NCI-H2081 treated with DMSO at 0.1 percent for 48 hours (cell line): ENCODE data around the gene VWA2.

Experiments used
- DNase-seq: peaks from one replicate; lab custom pipeline; 2025; lab: John Stamatoyannopoulos, UW

VWA2 gene

DNA sequence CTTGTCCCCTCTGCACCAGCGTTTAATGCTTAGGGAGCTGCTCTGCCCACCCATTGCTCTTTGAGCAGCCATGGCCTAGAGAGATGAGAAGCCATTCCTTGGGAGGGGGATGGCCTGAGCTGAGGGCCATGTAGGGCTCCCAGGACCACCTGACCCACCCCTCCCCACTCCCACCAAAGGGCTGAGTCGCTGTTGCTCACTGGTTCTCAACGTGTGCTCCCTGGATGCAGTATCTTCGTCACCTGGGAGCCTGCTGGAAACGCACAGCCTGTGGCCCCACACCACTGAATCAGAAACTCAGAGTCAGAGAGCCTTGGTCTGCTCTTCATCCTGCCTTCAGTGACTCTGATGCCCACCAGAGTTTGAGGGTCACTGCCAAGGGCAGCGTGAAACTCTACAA lies 37.0 kb downstream of the VWA2 start:
- no peak for DNase-seq

DNA sequence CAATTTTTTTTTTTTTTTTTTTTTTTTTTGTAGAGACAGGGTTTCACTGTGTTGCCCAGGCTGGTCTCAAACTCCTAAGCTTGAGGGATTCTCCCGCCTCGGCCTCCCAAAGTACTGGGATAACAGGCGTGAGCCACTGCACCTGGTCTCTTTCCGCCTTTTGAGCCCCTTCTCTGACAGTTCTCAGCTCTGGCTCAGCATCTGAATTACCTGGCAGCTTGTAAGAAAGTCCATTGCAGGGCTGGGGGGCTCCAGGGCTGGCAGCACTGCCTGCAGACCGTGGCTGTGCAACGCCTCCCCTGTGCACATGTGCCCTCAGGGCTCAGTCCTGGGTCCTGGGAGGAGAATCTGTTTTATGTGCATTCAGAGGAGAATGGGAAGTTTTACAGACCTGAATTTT lies 37.6 kb downstream of the VWA2 start:
- no peak for DNase-seq

GRCh38 chr10:114278140-114278883 lies 39.3 kb downstream of the VWA2 start:
- DNase-seq: no peak

- no peak for DNase-seq
Observed at GRCh38 chr10:114278884-114279191, 39.8 kb downstream of the VWA2 start.

DNA sequence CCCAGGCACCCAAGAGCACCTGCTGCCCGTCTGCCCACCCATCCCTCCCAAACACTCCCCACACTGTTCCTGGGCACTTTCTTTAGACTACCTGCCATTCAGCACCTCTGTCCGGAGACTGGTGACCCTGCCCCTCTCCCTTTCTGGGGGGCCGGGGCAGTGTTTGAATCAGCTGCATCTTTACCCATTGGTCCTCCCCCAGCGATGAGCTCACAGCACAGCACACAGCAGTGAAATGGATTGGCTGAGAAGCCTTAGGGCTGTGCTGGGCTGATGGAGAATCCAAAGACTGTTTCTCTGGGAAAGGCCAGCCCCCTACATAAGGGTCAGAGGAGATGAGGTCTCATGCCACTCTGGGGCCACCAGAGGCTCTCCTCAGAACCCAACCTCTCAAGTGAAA lies 40.2 kb downstream of the VWA2 start:
- no peak for DNase-seq

- DNase-seq: no peak
Observed at GRCh38 chr10:114279901-114280644, 41.0 kb downstream of the VWA2 start.

DNA sequence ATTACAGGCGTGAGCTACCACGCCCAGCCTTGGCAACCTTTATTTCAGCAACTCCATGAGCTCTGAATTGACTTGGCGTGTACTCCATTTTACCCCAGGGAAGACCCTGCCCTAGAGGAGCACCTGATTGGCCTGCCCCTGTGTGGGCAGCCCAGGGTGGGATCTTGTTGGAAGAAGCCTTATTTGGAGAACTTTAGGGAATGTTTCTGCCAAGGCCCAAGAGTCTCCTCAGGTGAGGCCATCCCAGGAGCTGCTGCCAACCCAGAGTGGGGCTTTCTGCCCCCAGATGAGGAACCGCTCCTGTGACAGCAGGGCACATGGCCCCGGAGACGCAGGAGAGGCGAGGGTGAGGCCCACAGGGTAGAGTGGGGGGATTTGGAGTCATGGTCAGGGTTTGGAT lies 42.0 kb downstream of the VWA2 start:
- no peak for DNase-seq

DNA sequence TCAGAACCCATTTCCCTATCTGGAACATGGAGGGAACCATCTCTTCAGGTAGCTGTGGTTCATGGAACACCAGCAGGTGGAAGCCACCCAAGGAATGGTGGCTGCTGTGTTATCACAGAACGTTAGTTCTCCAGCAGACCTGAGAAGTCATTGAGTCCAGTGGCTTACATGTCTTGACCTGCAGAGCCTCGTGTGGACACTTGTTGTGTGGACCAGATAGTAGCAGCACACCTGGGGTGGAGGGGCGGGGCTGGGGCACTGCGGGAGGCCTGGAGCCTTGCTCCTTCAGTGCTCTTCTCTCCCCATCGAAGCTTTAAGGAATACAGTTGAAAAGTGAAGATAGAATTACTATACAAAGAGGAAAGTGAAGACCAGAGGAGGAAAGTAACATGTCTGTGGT lies 42.4 kb downstream of the VWA2 start:
- DNase-seq: no peak

DNA sequence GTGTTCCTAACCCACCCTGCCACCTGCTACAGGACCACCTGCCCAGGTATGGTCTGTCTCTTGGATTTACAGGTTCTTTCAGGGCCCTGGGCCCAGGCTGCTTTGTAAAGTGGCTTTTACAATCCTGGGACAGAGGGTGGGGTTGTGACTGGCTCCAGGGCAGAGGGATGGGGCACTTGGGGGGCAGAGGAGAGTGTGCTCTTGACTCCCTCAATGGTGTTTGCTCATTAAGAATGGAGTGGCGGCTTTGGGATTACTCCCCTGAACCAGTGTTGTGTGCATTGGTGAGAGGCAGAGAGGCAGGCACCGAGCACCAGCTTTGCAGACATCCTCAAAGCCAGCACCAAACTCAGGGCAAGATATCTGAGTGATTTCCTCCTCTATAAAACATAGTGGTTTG lies 43.5 kb downstream of the VWA2 start:
- no peak for DNase-seq

DNA sequence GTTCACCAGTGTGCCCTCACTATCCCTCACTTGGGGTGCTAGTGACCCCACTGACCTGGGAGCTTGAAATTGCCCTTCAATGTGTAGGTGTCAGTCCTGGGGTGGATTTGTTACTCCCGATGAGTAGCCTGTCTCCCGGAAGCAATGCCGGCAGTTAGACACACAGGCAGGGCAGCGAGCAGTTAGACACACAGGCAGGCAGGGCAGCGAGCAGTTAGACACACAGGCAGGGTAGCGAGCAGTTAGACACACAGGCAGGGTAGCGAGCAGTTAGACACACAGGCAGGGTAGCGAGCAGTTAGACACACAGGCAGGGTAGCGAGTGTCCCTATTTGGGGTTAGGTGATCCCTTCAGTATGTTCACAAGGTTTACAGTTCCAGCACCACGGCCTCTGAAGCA lies 44.0 kb downstream of the VWA2 start:
- no peak for DNase-seq

DNA sequence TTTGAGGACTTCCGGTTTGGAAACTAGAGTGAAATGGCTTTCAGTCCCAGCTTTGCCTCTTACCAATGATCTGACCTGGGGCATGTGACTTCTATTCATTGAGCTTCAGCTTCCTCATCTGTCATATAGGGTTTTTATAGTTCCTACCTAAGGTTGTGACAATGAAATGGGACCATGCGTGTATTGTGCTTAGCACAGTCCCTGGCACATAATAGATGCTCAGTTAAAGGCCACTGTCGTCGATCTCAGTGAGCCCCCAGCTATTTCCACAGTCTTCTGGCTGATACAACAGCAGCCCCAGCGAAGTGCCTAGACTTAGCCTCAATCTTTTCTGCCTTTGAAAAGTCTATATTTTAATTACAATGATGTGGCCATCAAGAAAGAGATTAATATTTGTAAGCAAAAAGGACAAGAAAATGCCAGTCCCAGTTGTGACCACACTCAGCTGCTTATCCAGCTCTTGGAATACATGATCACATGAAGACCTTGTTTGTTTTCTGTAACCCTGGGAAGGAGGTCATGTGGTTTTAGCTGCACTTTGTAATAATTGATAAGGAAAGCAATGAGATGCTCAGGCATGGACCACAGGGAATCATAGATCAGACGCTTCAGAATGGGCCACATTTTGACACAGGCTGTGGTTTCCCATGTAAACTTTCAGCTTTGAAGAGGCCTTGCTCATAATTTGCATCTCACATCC lies 44.6 kb downstream of the VWA2 start:
- no peak for DNase-seq

DNA sequence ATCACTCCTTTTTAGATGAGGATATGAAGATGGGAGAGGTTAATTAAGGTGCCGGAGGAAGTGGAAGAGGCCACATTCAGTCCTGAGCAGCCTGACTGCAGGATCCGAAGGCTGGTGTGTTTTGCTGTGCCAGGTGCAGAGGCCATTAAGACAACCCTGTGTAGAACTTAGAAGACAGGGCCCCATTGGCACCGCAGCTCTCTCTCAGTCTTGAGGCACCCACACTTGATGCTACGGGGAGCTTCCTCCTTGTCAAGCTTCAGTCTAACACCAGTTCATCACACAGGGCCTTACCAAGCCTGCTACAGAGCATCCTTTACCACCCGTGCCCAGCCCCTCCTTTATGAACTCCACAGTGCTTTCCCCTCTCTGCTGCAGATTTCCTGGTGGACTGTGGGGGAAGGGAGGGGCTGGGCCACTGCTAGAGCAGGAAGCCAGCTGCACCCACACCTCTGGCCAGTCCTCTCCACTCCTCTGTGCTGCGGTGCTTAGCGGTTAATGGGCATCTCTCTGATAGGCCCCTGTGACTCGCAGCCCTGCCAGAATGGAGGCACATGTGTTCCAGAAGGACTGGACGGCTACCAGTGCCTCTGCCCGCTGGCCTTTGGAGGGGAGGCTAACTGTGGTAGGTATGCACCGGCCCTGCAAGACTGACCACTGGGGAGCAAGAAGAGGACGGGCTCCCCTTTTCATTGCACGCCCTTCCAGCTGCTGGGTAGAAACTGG lies 45.5 kb downstream of the VWA2 start:
- DNase-seq: no peak

- no peak for DNase-seq
Observed at GRCh38 chr10:114285961-114286441, 46.9 kb downstream of the VWA2 start.

DNA sequence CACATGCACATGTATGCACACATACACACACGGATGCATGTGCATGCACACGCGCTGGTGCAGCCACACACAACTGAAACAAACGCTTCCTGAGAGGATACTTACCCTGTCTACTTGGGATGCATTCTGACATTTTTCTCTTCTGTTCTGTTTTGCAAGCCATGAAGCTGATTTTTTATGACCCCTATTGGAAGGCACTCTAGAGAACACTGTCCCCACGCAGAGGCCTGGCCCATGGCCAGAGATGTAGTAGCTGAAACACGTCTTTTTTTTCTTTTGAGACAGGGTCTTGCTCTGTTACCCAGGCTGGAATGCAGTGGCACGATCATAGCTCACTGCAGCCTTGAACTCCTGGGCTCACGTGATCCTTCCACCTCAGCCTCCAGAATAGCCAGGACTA lies 47.9 kb downstream of the VWA2 start:
- no peak for DNase-seq

GRCh38 chr10:114288424-114289095 lies 49.5 kb downstream of the VWA2 start:
- DNase-seq: no peak

DNA sequence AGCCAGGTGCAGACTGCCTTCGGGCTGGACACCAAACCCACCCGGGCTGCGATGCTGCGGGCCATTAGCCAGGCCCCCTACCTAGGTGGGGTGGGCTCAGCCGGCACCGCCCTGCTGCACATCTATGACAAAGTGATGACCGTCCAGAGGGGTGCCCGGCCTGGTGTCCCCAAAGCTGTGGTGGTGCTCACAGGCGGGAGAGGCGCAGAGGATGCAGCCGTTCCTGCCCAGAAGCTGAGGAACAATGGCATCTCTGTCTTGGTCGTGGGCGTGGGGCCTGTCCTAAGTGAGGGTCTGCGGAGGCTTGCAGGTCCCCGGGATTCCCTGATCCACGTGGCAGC lies 50.0 kb downstream of the VWA2 start:
- no peak for DNase-seq

DNA sequence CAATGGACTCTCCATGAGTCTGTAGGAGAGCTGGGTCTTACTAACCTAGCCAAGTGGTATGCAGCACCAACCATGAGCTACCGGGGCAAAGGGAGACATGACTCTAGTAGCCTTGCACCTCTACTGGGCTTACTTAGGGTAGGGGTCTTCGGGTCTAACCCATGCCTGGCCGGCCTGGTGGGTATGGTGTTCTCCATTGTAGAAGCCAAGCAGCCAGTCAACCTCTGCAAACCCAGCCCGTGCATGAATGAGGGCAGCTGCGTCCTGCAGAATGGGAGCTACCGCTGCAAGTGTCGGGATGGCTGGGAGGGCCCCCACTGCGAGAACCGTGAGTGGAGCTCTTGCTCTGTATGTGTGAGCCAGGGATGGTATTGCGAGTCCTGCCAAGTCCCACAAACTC lies 51.0 kb downstream of the VWA2 start:
- DNase-seq: no peak

GRCh38 chr10:114291076-114291475 lies 52.0 kb downstream of the VWA2 start:
- no peak for DNase-seq

- DNase-seq: no peak
Observed at GRCh38 chr10:114291516-114291915, 52.5 kb downstream of the VWA2 start.

- DNase-seq: no peak
Observed at GRCh38 chr10:114293075-114293474, 54.0 kb downstream of the VWA2 start.

GRCh38 chr10:114294549-114294948 lies 55.5 kb downstream of the VWA2 start:
- no peak for DNase-seq

GRCh38 chr10:114295393-114295792 lies 56.3 kb downstream of the VWA2 start:
- no peak for DNase-seq
